Fibroblast of pulmonary artery (primary cell): ENCODE measurements around the gene FAM50A.
"Not testable (repeated sequence)": the region's sequence is repeated elsewhere in the genome, so short reads cannot be mapped to it uniquely, and the experiment has no call there.

Experiments
- DNase-seq: peaks from one replicate; pipeline ENCODE4 v3.0.0-alpha.2; 2010; ENCODE audit warnings: low read depth
- H3K4me3 ChIP-seq: replicated peaks from 2 replicates; pipeline ENCODE4 v1.5.1; 2011; ENCODE audit warnings: low read depth, mild to moderate bottlenecking, control low read depth, low read length, moderate library complexity
- TF ChIP-seq, protein P1 (sequence below): IDR thresholded peaks from 2 replicates; pipeline ENCODE4 v1.5.1; 2011; ENCODE audit warnings: mild to moderate bottlenecking, control low read depth, low read length, inconsistent platforms; ENCODE audit errors: missing control alignments

The FAM50A gene

DNA sequence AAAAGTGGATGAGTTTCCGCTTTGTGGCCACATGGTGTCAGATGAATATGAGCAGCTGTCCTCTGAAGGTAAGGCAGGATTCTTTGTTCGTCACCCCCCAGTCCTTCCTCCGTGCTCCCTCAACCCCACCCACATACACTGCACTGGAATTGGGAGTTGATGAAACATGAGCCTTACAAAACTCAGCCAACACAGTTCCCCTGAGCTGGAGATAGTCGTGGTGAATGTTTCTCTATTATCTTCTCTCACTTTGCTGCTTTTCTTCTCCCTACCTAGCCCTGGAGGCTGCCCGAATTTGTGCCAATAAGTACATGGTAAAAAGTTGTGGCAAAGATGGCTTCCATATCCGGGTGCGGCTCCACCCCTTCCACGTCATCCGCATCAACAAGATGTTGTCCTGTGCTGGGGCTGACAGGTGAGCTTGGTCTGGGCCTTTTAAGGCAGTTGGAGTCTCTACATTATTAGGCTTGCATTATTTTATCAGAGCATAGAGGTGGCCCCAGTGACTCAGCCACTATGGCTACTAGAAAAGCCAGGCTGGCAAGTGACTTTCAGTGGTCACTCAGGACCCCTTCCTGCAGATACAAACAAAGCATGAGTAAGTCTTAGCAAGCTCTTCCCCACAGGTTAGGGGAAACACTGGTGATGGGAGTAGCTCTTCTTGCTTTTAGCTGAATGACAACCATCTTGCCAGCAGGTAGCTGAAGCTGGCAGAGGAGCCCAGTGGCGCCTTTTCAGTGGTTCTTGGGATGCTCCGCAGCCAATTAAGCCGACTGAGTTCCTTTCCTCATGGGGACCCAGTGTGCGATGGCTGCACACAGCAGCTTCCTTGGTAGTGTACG lies 44.2 kb upstream of the FAM50A start:
- TF ChIP-seq, protein P1, sequence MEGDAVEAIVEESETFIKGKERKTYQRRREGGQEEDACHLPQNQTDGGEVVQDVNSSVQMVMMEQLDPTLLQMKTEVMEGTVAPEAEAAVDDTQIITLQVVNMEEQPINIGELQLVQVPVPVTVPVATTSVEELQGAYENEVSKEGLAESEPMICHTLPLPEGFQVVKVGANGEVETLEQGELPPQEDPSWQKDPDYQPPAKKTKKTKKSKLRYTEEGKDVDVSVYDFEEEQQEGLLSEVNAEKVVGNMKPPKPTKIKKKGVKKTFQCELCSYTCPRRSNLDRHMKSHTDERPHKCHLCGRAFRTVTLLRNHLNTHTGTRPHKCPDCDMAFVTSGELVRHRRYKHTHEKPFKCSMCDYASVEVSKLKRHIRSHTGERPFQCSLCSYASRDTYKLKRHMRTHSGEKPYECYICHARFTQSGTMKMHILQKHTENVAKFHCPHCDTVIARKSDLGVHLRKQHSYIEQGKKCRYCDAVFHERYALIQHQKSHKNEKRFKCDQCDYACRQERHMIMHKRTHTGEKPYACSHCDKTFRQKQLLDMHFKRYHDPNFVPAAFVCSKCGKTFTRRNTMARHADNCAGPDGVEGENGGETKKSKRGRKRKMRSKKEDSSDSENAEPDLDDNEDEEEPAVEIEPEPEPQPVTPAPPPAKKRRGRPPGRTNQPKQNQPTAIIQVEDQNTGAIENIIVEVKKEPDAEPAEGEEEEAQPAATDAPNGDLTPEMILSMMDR = no peak
- H3K4me3 ChIP-seq = peak overlapping the region; percentile 91
- no peak for DNase-seq

- DNase-seq = not testable (repeated sequence)
- H3K4me3 ChIP-seq = peak overlapping the region; percentile 91
Measured at GRCh38 chrX:154400369-154400817, 43.5 kb upstream of the FAM50A start.

DNA sequence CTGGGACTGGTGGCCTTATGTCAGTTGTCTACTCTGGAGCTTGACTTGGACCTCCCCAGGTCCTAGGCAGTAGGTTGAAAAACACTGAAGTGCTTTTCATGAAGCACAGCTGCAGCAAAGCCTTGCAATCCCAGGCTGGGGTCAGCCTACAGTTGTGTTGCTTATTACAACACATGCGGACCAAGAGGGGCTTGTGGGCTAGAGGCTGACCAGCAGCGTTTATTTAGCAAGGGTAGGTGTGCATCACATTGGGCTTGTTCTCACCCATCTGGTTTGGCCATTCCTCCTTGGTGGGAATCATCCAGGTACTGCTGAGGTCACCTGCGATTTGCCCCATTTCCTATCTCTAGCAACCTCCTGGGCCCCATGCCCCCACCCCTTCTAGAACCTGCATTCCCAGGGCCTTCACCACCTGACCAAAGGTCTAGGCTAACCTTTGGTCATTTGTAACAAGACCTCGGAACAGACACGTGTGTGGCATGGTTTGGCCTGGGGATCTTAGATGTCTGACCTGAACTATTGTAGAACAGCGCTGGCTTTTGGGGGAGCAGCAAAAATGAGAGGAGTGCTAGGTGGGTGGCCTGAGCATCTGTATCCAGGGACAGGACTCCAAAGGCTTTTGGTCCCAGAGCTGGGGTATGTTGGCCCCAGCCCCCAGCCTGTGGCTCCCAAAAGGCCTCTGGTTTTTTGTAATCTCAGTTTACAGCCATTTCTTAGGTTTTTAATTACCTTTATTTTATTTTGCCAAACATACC lies 42.7 kb upstream of the FAM50A start:
- DNase-seq = no peak

GRCh38 chrX:154401918-154402621 lies 41.9 kb upstream of the FAM50A start:
- no peak overlapping the region for H3K4me3 ChIP-seq
- TF ChIP-seq, protein P1 = no peak
- no peak for DNase-seq

More for the DNA sequence above, 42.7 kb upstream of the FAM50A start:
- H3K4me3 ChIP-seq = no peak overlapping the region
- TF ChIP-seq, protein P1 = no peak

DNA sequence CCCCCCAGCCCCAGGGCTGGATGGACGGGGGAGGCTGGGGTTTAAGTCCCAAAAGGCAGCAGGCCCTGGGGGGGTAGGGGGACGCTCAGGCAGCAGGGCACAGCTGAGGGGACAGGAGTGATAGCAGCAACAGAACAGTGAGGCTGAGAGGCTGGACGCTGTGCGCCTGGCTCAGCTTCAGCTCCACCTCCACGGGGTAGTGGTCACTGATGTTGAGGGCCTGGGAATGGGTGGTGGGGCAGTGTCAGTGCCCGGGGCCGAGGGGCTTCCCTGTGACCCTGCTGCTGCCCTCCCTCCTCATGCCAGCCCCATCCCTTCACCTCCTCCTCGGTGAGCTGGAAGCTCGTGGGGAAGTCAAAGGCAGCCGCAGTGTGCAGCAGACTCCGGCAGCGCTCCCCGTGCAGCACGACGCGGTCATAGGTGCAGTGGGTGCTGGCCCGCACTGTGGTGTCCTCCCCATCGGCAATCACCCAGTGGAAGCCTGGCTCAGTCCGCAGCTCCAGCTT lies 41.3 kb upstream of the FAM50A start:
- DNase-seq = no peak
- H3K4me3 ChIP-seq = no peak overlapping the region
- TF ChIP-seq, protein P1 = no peak

- TF ChIP-seq, protein P1 = no peak
- DNase-seq = no peak
- H3K4me3 ChIP-seq = no peak overlapping the region
Measured at GRCh38 chrX:154403192-154403591, 40.7 kb upstream of the FAM50A start.

GRCh38 chrX:154403858-154404257 lies 40.1 kb upstream of the FAM50A start:
- DNase-seq = no peak
- TF ChIP-seq, protein P1 = no peak
- H3K4me3 ChIP-seq = no peak overlapping the region
